Keratinocyte (primary cell): ENCODE results near the gene LRP1B.

Experiments used
- CTCF ChIP-seq, 3 experiments: IDR thresholded peaks in 1 of 3; conservative IDR thresholded peaks in 1 of 3; optimal IDR thresholded peaks in 1 of 3; 2 replicates in 2 of 3; 3 replicates in 1 of 3; pipeline versions ENCODE3 to v1.5.1; 2011; ENCODE audit warnings: low read length in 3 of 3, mild to moderate bottlenecking in 3 of 3, moderate library complexity in 2 of 3, control low read depth in 1 of 3, inconsistent platforms in 1 of 3; ENCODE audit not compliant: insufficient read depth in 2 of 3; ENCODE audit errors: extremely low read depth in 1 of 3
- EZH2 ChIP-seq: IDR thresholded peaks from one replicate; pipeline ENCODE4 v1.6.1; 2012; ENCODE audit warnings: inconsistent platforms, mild to moderate bottlenecking, low read length, moderate library complexity

GRCh38 chr2:141331127-141331526 lies 799.7 kb downstream of the LRP1B start:
- TF ChIP-seq CTCF (optimal IDR thresholded peaks at IDR 0.05 in 1 of 3, IDR thresholded peaks at IDR 0.05 in 1 of 3, conservative IDR thresholded peaks at IDR 0.05 in 1 of 3; ENCODE audit: extremely low read depth in 1 of 3, insufficient read depth in 2 of 3, low read length in 3 of 3) (no peak), EZH2 (no peak)
